GM21515 (cell line): Measurements from ENCODE around the gene SLC22A14.

Experiments
- ATAC-seq: cut with Tn5 transposase; IDR thresholded peaks from one replicate; pipeline ENCODE4 v1.9.1; 2021; ENCODE audit not compliant: unreplicated experiment

Gene SLC22A14

DNA sequence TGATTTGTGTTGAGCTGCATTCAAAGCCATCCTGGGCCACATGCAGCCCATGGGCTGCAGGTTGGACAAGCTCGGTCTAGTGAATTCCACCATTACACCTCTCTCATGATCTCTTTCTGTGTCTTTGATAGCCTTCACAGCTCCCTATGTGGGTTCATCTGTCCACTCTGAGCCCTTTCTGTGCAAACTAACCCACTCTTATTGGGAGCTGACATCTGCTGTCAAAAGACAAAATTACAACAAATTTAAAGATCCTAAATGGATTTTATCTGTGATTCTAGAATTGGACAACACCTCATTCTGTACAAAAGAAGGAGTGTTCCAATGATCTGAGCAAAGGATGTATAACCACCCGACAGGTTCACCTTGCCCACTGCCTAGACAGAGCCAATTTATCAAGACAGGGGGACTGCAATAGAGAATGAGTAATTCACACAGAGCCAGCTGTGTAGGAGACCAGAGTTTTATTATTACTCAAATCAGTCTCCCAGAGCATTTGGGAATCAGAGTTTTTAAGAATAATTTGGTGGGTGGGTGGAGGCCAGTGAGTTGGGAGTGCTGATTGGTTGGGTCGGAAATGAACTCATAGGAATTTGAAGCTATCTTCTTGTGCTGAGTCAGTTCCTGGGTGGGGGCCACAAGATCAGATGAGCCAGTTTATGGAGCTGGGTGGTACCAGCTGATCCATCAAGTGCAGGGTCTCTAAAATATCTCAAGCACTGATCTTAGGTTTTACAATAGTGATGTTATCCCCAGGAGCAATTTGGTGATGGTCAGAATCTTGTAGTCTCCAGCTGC is 61.9 kb downstream of the SLC22A14 start:
- no peak for ATAC-seq

GRCh38 chr3:38345879-38346586 is 63.9 kb downstream of the SLC22A14 start:
- ATAC-seq, result peak; percentile 25

GRCh38 chr3:38346587-38347410 is 64.7 kb downstream of the SLC22A14 start, which contains the start of gene XYLB:
Gene XYLB, plus strand, starts transcription at chr3:38346785. Its CDS starts 84 bp downstream, at chr3:38346869.
- peak; percentile 98 for ATAC-seq

GRCh38 chr3:38347421-38348200 is 65.5 kb downstream of the SLC22A14 start:
- ATAC-seq, result no peak

GRCh38 chr3:38348903-38349302 is 66.8 kb downstream of the SLC22A14 start:
- no peak for ATAC-seq

DNA sequence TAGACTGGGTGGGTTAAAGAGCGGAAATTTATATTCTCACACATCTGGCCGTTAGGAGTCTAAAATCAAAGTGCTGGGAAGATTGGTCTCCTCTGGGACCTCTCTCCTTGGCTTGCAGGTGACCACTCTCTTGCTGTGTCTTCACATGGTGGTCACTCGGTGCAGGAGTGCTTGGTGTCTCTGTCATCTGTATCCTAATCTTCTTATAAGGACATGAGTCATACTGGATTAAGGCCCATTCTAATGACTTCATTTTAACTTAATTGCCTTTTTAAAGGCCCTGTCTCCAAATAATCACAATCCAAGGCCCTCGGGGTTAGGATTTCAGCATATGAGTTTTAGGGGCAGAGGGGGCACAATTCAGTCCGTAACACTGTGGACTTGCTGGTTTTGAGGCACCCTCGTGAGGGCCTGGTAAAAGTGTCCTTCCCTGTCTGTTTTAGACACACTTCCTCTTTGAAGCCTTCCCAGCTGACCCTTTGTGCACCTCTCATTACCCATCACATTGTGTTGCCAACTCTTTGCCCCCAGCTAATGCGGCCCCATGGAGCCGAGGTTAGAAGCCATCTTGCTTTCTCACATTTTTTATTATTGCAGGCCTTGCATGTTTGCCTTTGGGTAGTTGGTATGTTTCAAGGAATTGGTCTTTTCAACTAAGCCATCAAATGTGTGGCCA is 67.7 kb downstream of the SLC22A14 start:
- ATAC-seq, result no peak

- ATAC-seq, result no peak
Observed at GRCh38 chr3:38353151-38353550, 71.1 kb downstream of the SLC22A14 start.

DNA sequence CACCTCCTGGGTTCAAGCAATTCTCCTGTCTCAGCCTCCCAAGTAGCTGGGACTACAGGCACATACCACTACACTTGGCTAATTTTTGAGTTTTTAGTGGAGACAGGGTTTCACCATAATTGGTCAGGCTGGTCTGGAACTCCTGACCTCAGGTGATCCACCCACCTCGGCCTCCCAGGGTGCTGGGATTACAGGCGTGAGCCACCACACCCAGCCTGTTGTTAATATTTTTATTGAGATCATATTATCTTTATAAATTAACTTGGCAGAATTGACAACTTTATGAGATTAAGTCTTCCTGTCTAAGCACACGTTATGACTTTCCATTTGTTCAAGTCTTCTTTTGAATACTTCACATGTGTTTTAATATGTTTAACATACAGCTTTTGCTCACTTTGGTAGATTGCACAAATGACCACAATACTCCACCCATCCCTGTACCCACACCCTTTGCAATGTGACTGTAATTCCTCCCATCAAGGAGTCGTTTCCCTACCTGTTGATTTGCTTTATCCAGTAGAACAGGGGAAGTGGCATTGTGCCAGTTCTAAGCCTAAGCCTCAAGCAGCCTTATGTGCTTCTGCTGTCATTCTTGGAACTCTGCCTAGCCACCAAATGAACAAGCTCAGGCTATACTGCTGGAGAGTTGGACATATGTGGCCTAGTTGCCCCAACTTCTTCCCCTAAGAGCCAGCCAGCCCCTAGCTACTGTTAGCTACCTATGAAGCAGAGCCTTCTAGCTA is 72.7 kb downstream of the SLC22A14 start:
- no peak for ATAC-seq

DNA sequence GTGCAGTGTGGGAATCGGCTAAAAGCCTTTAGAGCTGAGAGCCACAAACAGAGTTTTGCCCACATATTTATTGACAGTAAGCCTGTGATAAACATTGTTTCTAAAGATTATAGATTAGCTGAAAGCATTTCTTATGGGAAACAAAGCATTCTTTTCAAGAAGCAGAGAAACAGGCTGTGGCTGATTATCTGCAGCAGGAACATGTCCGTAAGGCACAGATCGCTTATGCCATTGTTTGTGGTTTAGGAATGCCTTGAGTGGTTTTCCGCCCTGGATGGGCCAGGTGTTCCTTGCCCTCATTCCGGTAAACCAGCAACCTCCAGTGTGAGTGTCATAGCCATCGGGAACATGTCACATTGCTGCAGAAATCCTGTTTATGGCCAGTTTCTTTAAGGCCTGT is 76.9 kb downstream of the SLC22A14 start:
- no peak for ATAC-seq

GRCh38 chr3:38360345-38360744 is 78.3 kb downstream of the SLC22A14 start:
- ATAC-seq, result no peak

GRCh38 chr3:38361496-38361895 is 79.4 kb downstream of the SLC22A14 start:
- ATAC-seq, result no peak

DNA sequence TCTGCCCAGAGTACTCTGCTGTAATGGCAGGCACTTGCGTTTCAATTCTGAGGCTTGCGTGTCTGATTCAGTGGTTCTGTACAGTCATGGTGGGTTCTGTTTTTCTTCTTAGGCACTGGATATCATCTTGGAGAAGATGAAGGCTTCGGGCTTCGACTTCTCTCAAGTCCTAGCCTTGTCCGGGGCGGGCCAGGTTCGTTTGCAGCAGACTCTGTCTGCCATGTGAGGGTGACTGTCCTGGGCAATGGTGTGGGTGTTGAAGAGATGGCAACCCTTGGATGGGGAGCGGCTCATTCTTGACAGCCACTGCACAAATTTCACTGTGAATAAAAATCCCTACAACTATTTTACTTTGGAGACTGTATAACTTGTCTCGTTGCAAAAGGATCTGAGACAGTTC is 80.7 kb downstream of the SLC22A14 start:
- ATAC-seq, result no peak

- no peak for ATAC-seq
Observed at GRCh38 chr3:38364721-38365400, 82.8 kb downstream of the SLC22A14 start.

DNA sequence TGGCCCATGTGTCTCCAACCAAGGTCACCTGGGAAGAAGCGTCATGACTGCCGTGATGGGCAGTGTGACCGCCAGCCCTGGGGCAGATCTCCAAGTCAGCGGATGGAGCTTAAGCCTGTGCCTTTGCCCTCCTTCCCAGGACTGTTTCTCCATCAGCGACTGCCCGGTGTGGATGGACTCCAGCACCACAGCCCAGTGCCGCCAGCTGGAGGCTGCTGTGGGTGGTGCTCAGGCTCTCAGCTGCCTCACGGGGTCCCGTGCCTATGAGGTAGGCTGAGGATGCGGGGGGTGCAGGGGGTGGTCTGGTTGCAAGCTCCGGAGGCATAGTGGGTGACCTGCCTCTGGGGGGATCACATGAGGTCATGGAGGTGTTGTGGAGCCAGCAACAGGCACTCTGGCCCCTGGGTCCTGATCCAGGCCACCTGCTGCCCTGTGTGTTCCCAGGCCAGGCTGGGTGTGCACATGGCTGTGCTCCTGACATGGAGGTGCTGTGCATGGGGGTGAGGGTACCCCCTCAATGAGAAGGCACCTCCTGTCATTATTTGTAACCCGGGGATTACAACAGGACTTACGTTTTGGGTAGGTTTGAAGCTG is 83.5 kb downstream of the SLC22A14 start:
- no peak for ATAC-seq

DNA sequence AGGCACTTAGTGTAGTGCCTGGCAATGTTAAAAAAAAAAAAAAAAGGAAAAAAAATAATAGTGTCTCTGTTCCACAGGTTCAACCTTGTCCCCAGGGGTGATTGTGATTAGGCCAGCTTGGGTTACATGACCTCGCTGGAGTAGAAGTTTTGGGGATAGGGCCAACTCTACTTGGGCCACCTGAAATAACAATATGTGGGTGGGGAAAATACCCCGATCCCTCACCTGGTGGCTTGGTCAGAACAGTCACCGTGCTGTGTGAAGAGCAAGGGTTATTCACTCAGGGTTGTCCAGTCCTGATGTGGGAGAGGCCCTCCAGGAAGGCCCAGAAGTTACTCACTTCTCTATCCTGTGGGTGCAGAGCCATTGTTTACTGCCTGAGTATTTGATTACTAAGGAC is 84.0 kb downstream of the SLC22A14 start:
- ATAC-seq, result no peak

DNA sequence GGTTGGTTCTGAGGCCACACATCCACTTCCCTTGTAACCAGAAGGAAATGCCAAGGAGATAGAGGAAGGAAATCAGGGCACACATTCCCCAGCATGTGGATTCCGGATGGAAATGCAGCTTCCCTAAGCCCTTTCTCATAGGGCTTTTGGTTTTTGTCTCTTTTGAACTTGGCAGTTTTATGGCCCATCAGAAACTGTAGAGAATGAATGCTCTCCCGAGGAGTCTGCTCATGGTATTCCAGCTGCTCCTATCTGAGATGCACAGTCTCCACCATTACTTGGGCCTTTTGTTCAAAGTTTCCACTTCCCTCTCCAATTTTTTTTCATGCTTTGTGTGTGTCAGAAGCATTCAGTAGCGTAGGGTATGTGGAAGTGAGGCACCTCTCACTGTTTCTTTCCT is 85.7 kb downstream of the SLC22A14 start:
- ATAC-seq, result no peak
